Kidney (tissue), 14 donors: ENCODE measurements around the gene SLCO3A1. TPM values are rescaled to one million over a fixed set of nuclear protein-coding genes. Genes with fewer than 3 reads are reported as not detected.
A peak's percentile ranks its signal among the peaks of the same experiment; 100 is the strongest.

ENCODE experiments used
- DNase-seq, 5 donors: peaks; one replicate each; pipeline ENCODE4 v3.0.0-alpha.2; 2013 to 2020
- FAIRE-seq: peaks from 2 replicates; lab custom pipeline; 2012; peaks lifted over from hg19 to GRCh38; lab: Jason Lieb, UNC
- H3K27ac ChIP-seq, 2 donors: one replicate each; pipeline ENCODE4 v1.7.0; 2013; ENCODE audit warnings: low read depth in 2 of 2, low read length in 2 of 2, inconsistent platforms in 1 of 2
- H3K27me3 ChIP-seq: one replicate; pipeline ENCODE4 v1.7.1; 2013; ENCODE audit warnings: low read length, inconsistent platforms; ENCODE audit not compliant: control insufficient read depth, insufficient read depth
- H3K36me3 ChIP-seq, 3 donors: one replicate each; pipeline versions ENCODE4 v1.7.0 to v1.7.1; 2013; ENCODE audit warnings: low read length in 3 of 3, control low read depth in 1 of 3, inconsistent platforms in 1 of 3; ENCODE audit not compliant: insufficient read depth in 3 of 3, control insufficient read depth in 2 of 3
- H3K4me1 ChIP-seq, 3 donors: one replicate each; pipeline versions ENCODE4 v1.7.0 to v1.7.1; 2013; ENCODE audit warnings: low read length in 3 of 3, inconsistent platforms in 1 of 3, low read depth in 1 of 3; ENCODE audit not compliant: control insufficient read depth in 2 of 3, insufficient read depth in 2 of 3
- H3K4me3 ChIP-seq, 3 donors: one replicate each; pipeline versions ENCODE4 v1.7.0 to v1.8.1; 2013; ENCODE audit warnings: low read length in 3 of 3, control low read depth in 1 of 3, inconsistent platforms in 1 of 3
- H3K9ac ChIP-seq, 3 donors: one replicate each; pipeline versions ENCODE4 v1.7.0 to v1.7.1; 2013; ENCODE audit warnings: low read length in 3 of 3, control low read depth in 1 of 3, inconsistent platforms in 1 of 3
- H3K9me3 ChIP-seq, 3 donors: one replicate each; pipeline versions ENCODE4 v1.7.0 to v1.7.1; 2013; ENCODE audit warnings: low read length in 3 of 3, control low read depth in 1 of 3, inconsistent platforms in 1 of 3; ENCODE audit not compliant: control insufficient read depth in 2 of 3, insufficient read depth in 1 of 3
- CTCF ChIP-seq: IDR thresholded peaks from 3 replicates; pipeline ENCODE4 v1.5.1; 2012; ENCODE audit warnings: mild to moderate bottlenecking, moderate library complexity, borderline replicate concordance; ENCODE audit not compliant: insufficient read depth; ENCODE audit errors: extremely low read depth
- intact Hi-C: fragments of 100-400 bp; cut with DNase I; formaldehyde crosslinking; loops from one replicate; pipeline ENCODE4 v1.11.1; 2022
- polyA plus RNA-seq: library from polyadenylated mRNA; stranded (reverse); fragments of 350-450 nt; fragmentation: Illumina TruSeq; extraction: RNeasy Lipid Tissue Mini Kit (QIAGEN cat#74804); gene quantifications from one replicate; pipeline ENCODE4 v1.2.3, GENCODE V29; 2014; ENCODE audit warnings: low read depth, low replicate concordance; ENCODE audit not compliant: insufficient read depth
- total RNA-seq: library from RNA; stranded (reverse); fragmentation: NEBNext Ultra II Directional; extraction: Animal tissue kit (Norgen Biotek cat#: 25700); gene quantifications from one replicate; pipeline ENCODE4 v1.2.1, GENCODE V29; 2021
- donor health status: control.
- donor health status: control.
- donor health status: control.
- donor health status: control.
- donor health status: control.
- donor health status: DM: yes; HTN: yes; CAD: no.
- donor health status: Normal renal cell carcinoma (clear cell type).

SLCO3A1 gene
- total and polyA plus RNA-seq, 2 donors from 2014 or later = 12.8 to 59.4 TPM

DNA sequence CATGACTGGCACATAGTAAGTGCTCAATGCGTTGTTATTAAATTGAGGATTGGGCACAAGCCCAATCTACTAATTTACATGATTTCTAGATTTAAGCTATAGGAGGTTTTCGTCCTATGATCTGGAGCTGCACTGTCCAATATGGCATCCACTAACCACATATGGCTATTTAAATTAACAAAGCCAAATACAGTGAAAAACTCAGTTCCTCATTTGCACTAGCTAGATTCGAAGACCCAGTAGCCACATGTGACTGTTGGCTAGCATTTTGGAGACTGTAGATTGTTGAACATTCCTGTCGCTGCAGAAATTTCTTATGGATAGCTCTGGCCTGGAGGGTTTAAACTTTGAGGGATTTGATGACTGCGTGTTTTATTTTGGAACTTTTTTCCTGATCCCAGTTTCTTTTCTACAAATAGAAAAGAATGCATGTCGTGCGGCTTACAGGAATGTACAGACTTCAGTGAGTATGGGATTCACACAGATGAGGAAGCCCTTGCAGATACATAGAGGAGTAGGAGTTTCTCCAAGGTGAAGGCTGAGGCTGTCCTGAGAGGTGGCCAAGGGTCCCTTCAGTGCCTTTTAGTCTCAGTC, 82.8 kb downstream of the SLCO3A1 start:
- H3K9ac ChIP-seq = no peak overlapping the region
- no peaks in the 10 kb centered on the region for H3K27me3 ChIP-seq
- no peak for DNase-seq
- H3K4me1 ChIP-seq = peaks cover 0 to 11% (median 5%) of the 10 kb centered on the region in 3 donors
- no peak overlapping the region for H3K27ac ChIP-seq
- no peak overlapping the region for H3K4me3 ChIP-seq
- no peak for TF ChIP-seq CTCF
- H3K36me3 ChIP-seq = no peaks in the 10 kb centered on the region
- intact Hi-C loops = no loop called here
- no peak for FAIRE-seq
- H3K9me3 ChIP-seq = no peaks in the 10 kb centered on the region

- no peak overlapping the region for H3K9ac ChIP-seq
- H3K27me3 ChIP-seq = no peaks in the 10 kb centered on the region
- no peak overlapping the region for H3K4me3 ChIP-seq
- no peak overlapping the region for H3K27ac ChIP-seq
- intact Hi-C loops = no loop called here
- peaks cover 0 to 12% (median 5%) of the 10 kb centered on the region in 3 donors for H3K4me1 ChIP-seq
- H3K9me3 ChIP-seq = no peaks in the 10 kb centered on the region
- FAIRE-seq (no peak), DNase-seq (no peak)
- TF ChIP-seq CTCF = no peak
- no peaks in the 10 kb centered on the region for H3K36me3 ChIP-seq
These were observed 83.4 kb downstream of the SLCO3A1 start for GRCh38 chr15:91936927-91937326.

DNA sequence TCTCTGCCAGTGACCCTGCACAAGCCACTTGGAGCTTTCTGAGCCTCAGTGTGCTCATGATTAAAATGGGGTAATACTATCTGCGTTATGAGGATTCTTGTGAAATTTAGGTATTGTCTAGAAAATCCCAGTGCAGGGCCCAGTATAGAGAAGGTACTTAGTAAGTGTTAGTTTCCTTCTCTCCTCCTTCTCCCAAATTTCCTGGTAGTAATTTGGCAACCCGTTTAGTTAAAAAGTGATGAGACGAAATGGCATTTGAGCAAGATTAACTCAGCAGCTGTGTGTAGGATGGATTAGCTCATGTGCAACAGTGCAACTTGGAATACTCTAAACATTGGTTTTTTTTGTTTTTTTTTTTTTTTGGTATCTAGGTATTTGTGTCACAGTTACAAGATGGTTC, 84.6 kb downstream of the SLCO3A1 start:
- H3K9ac ChIP-seq = no peak overlapping the region
- no peak for FAIRE-seq
- DNase-seq = no peak
- no peaks in the 10 kb centered on the region for H3K9me3 ChIP-seq
- H3K27ac ChIP-seq = no peak overlapping the region
- H3K4me1 ChIP-seq = peaks cover 0 to 21% (median 13%) of the 10 kb centered on the region in 3 donors
- intact Hi-C loops = no loop called here
- H3K27me3 ChIP-seq = no peaks in the 10 kb centered on the region
- no peak for TF ChIP-seq CTCF
- H3K36me3 ChIP-seq = no peaks in the 10 kb centered on the region
- H3K4me3 ChIP-seq = no peak overlapping the region

GRCh38 chr15:91939403-91939831, 85.9 kb downstream of the SLCO3A1 start:
- TF ChIP-seq CTCF = no peak
- no peak overlapping the region for H3K9ac ChIP-seq
- intact Hi-C loops = no loop called here
- no peaks in the 10 kb centered on the region for H3K27me3 ChIP-seq
- H3K27ac ChIP-seq = peak overlapping the region in 1 of 2 donors; percentile 29
- no peaks in the 10 kb centered on the region for H3K9me3 ChIP-seq
- peaks cover 0 to 31% (median 13%) of the 10 kb centered on the region in 3 donors for H3K4me1 ChIP-seq
- no peaks in the 10 kb centered on the region for H3K36me3 ChIP-seq
- no peak overlapping the region for H3K4me3 ChIP-seq
- no peak for DNase-seq
- FAIRE-seq = no peak
